Ishikawa (cell line): ENCODE results near the gene PRPS1.

Source experiments
- CEBPB ChIP-seq: IDR thresholded peaks from 2 replicates; pipeline ENCODE4 v1.6.1; 2012
- CREB1 ChIP-seq: IDR thresholded peaks from 2 replicates; pipeline ENCODE4 v1.6.1; 2012; ENCODE audit warnings: low read depth
- EGR1 ChIP-seq: IDR thresholded peaks from 2 replicates; pipeline ENCODE4 v1.6.1; 2012
- EP300 ChIP-seq: IDR thresholded peaks from 2 replicates; pipeline ENCODE4 v1.6.1; 2012; ENCODE audit warnings: borderline replicate concordance
- FOXM1 ChIP-seq: IDR thresholded peaks from 2 replicates; pipeline ENCODE4 v1.6.1; 2012; ENCODE audit warnings: low read depth, borderline replicate concordance
- MAX ChIP-seq: IDR thresholded peaks from 2 replicates; pipeline ENCODE4 v1.6.1; 2012
- NFIC ChIP-seq: IDR thresholded peaks from 2 replicates; pipeline ENCODE4 v1.6.1; 2012
- RAD21 ChIP-seq: IDR thresholded peaks from 2 replicates; pipeline ENCODE4 v1.6.1; 2012; ENCODE audit warnings: low read depth
- REST ChIP-seq: IDR thresholded peaks from 2 replicates; pipeline ENCODE4 v1.6.1; 2012; ENCODE audit warnings: low read depth, mild to moderate bottlenecking
- TAF1 ChIP-seq: IDR thresholded peaks from 2 replicates; pipeline ENCODE4 v1.6.1; 2012; ENCODE audit warnings: low read depth, mild to moderate bottlenecking
- TCF12 ChIP-seq: IDR thresholded peaks from 2 replicates; pipeline ENCODE4 v1.6.1; 2012; ENCODE audit warnings: low read depth
- TEAD4 ChIP-seq: IDR thresholded peaks from 2 replicates; pipeline ENCODE4 v1.6.1; 2012
- USF1 ChIP-seq: IDR thresholded peaks from 2 replicates; pipeline ENCODE4 v1.6.1; 2012
- YY1 ChIP-seq: IDR thresholded peaks from 2 replicates; pipeline ENCODE4 v1.6.1; 2012; ENCODE audit warnings: low read depth
- ZBTB7A ChIP-seq: IDR thresholded peaks from 2 replicates; pipeline ENCODE4 v1.6.1; 2012; ENCODE audit warnings: low read depth

Gene PRPS1

GRCh38 chrX:107677909-107678308 lies 49.6 kb downstream of the PRPS1 start:
- TF ChIP-seq CREB1 = no peak
- no peak for TF ChIP-seq REST
- no peak for TF ChIP-seq FOXM1
- TF ChIP-seq CEBPB = no peak
- TF ChIP-seq USF1 = no peak
- no peak for TF ChIP-seq RAD21
- TF ChIP-seq MAX = no peak
- no peak for TF ChIP-seq EGR1
- no peak for TF ChIP-seq EP300
- TF ChIP-seq TAF1 = no peak
- no peak for TF ChIP-seq ZBTB7A
- TF ChIP-seq TCF12 = no peak
- TF ChIP-seq NFIC = no peak
- no peak for TF ChIP-seq TEAD4
- TF ChIP-seq YY1 = no peak

GRCh38 chrX:107678957-107679740 lies 50.8 kb downstream of the PRPS1 start:
- no peak for TF ChIP-seq RAD21
- no peak for TF ChIP-seq EGR1
- TF ChIP-seq FOXM1 = no peak
- TF ChIP-seq ZBTB7A = no peak
- TF ChIP-seq NFIC = no peak
- no peak for TF ChIP-seq CEBPB
- no peak for TF ChIP-seq USF1
- TF ChIP-seq TEAD4 = no peak
- TF ChIP-seq EP300 = no peak
- TF ChIP-seq TCF12 = no peak
- no peak for TF ChIP-seq TAF1
- TF ChIP-seq MAX = no peak
- no peak for TF ChIP-seq CREB1

- no peak for TF ChIP-seq NFIC
- no peak for TF ChIP-seq USF1
- TF ChIP-seq EGR1 = no peak
- TF ChIP-seq EP300 = no peak
- TF ChIP-seq RAD21 = no peak
- TF ChIP-seq FOXM1 = no peak
- no peak for TF ChIP-seq TEAD4
- no peak for TF ChIP-seq YY1
- TF ChIP-seq TCF12 = no peak
- no peak for TF ChIP-seq MAX
- no peak for TF ChIP-seq REST
- no peak for TF ChIP-seq TAF1
- no peak for TF ChIP-seq CEBPB
- no peak for TF ChIP-seq ZBTB7A
- no peak for TF ChIP-seq CREB1
Measured at GRCh38 chrX:107682256-107682655, 53.9 kb downstream of the PRPS1 start.

GRCh38 chrX:107683124-107683895 lies 55.0 kb downstream of the PRPS1 start:
- TF ChIP-seq RAD21 (no peak), TAF1 (no peak), FOXM1 (no peak), YY1 (no peak), EP300 (no peak), MAX (no peak), TCF12 (no peak), TEAD4 (no peak), CREB1 (no peak), USF1 (no peak), EGR1 (no peak), ZBTB7A (no peak), CEBPB (no peak), NFIC (no peak)
